Mesothelial cell of epicardium (in vitro differentiated cells): ENCODE data around the gene RPS3A. TPM values are rescaled to one million over a fixed set of nuclear protein-coding genes. Genes with fewer than 3 reads are reported as not detected.
"Not testable (repeated sequence)": the region's sequence is repeated elsewhere in the genome, so short reads cannot be mapped to it uniquely, and the experiment has no call there.

Source experiments
- DNase-seq, 2 experiments: peaks; one replicate each; pipeline ENCODE4 v3.0.0; 2021; ENCODE audit warnings: low spot score in 2 of 2; ENCODE audit not compliant: unreplicated experiment in 2 of 2
- H3K27ac Mint-ChIP-seq: 2 replicates; pipeline ENCODE4 v1.8.0; 2021; ENCODE audit warnings: mixed read lengths
- H3K27me3 Mint-ChIP-seq: 2 replicates; pipeline ENCODE4 v1.8.0; 2021; ENCODE audit warnings: low read depth, mixed read lengths
- H3K36me3 Mint-ChIP-seq: 2 replicates; pipeline ENCODE4 v1.8.0; 2021; ENCODE audit warnings: mixed read lengths
- H3K4me1 Mint-ChIP-seq: 2 replicates; pipeline ENCODE4 v1.8.0; 2021; ENCODE audit warnings: mixed read lengths
- H3K4me3 Mint-ChIP-seq: 2 replicates; pipeline ENCODE4 v1.8.0; 2021; ENCODE audit warnings: mild to moderate bottlenecking, moderate library complexity, mixed read lengths
- H3K9me3 Mint-ChIP-seq: 2 replicates; pipeline ENCODE4 v1.8.0; 2021; ENCODE audit warnings: mixed read lengths
- total RNA-seq: library from RNA; stranded (reverse); gene quantifications from 3 replicates; pipeline ENCODE4 v1.2.1, GENCODE V29; 2021
- TF ChIP-seq, protein P1 (sequence below): fragments of 200-600 bp; sonication (generic); IDR thresholded peaks from one replicate; pipeline ENCODE4 v1.5.0; 2021; ENCODE audit warnings: antibody characterized with exemption; ENCODE audit not compliant: unreplicated experiment

Gene RPS3A
- total RNA-seq, result 2,201 to 2,319 TPM (median 2,287 TPM) in 3 replicates

GRCh38 chr4:151099229-151099975 lies at the start of gene RPS3A:
RPS3A (plus strand) TSS chr4:151099628; CDS start chr4:151099653, 25 bp downstream.
- Mint-ChIP-seq H3K36me3 (peaks cover 18% of the 10 kb centered on the region), H3K9me3 (no peaks in the 10 kb centered on the region), H3K4me1 (peaks cover 23% of the 10 kb centered on the region), H3K27ac (peak within 1 kb of the TSS; percentile 99), H3K4me3 (peak within 1 kb of the TSS; percentile 99), H3K27me3 (no peaks in the 10 kb centered on the region)
- TF ChIP-seq, protein P1, sequence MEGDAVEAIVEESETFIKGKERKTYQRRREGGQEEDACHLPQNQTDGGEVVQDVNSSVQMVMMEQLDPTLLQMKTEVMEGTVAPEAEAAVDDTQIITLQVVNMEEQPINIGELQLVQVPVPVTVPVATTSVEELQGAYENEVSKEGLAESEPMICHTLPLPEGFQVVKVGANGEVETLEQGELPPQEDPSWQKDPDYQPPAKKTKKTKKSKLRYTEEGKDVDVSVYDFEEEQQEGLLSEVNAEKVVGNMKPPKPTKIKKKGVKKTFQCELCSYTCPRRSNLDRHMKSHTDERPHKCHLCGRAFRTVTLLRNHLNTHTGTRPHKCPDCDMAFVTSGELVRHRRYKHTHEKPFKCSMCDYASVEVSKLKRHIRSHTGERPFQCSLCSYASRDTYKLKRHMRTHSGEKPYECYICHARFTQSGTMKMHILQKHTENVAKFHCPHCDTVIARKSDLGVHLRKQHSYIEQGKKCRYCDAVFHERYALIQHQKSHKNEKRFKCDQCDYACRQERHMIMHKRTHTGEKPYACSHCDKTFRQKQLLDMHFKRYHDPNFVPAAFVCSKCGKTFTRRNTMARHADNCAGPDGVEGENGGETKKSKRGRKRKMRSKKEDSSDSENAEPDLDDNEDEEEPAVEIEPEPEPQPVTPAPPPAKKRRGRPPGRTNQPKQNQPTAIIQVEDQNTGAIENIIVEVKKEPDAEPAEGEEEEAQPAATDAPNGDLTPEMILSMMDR, result peak; percentile 16
- DNase-seq, result peak; percentile 81 to 97

DNA sequence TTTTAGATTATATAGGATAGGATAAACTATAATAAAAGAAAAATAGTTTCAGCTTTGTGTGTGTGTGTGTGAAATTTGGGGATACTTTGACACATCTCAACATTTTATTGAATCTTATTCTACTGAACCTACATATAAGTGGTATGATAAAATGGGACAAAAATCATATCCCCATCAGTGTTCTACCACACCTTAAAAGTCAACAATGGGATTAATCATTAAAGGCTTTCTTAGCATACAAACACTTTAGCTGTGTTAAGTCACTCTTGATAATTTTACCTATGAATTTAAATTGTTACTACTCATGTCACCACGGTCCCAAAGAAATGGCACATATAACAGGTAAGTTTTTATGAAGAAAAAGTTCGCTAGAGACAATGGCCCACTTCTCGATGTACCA lies 46.6 kb upstream of the RPS3A start:
- Mint-ChIP-seq H3K36me3 (no peaks in the 10 kb centered on the region), H3K9me3 (peaks cover 8% of the 10 kb centered on the region), H3K4me1 (no peaks in the 10 kb centered on the region), H3K27ac (no peak overlapping the region), H3K27me3 (no peaks in the 10 kb centered on the region), H3K4me3 (no peak overlapping the region)
- TF ChIP-seq, protein P1, result no peak
- DNase-seq, result no peak

GRCh38 chr4:151055539-151055938 lies 43.9 kb upstream of the RPS3A start:
- Mint-ChIP-seq H3K4me1 (no peaks in the 10 kb centered on the region), H3K27me3 (no peaks in the 10 kb centered on the region), H3K36me3 (no peaks in the 10 kb centered on the region), H3K27ac (no peak overlapping the region), H3K4me3 (no peak overlapping the region), H3K9me3 (peaks cover 8% of the 10 kb centered on the region)
- DNase-seq, result no peak
- TF ChIP-seq, protein P1, result no peak

DNA sequence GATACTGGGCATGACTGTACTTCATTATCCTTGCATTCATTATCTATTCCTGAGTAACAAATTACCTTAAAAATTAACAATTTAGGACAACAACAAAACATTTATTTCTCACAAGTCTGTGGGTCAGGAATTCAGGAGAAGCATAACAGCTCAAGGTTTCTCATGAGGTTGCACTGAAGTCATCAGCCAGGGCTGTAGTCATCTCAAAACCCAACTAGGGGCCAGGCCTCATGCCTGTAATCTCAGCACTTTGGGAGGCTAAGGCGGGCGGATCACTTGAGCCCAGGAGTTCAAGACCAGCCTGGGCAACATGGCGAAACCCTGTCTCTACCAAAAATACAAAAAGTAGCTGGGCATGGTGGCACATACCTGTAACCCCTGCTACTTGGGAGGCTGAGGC lies 36.3 kb upstream of the RPS3A start:
- H3K4me3 Mint-ChIP-seq, H3K36me3 Mint-ChIP-seq, H3K27ac Mint-ChIP-seq, H3K9me3 Mint-ChIP-seq, H3K4me1 Mint-ChIP-seq, H3K27me3 Mint-ChIP-seq, DNase-seq: not testable (repeated sequence)

- Mint-ChIP-seq H3K36me3 (no peaks in the 10 kb centered on the region), H3K27ac (no peak overlapping the region), H3K9me3 (peaks cover 4% of the 10 kb centered on the region), H3K4me3 (no peak overlapping the region), H3K4me1 (no peaks in the 10 kb centered on the region), H3K27me3 (peaks cover 2% of the 10 kb centered on the region)
- TF ChIP-seq, protein P1, result no peak
- no peak for DNase-seq
Measured at GRCh38 chr4:151067316-151067970, 32.0 kb upstream of the RPS3A start.

GRCh38 chr4:151074416-151074916 lies 25.0 kb upstream of the RPS3A start:
- no peak for DNase-seq
- no peak overlapping the region for H3K27ac Mint-ChIP-seq
- H3K9me3 Mint-ChIP-seq, result no peaks in the 10 kb centered on the region
- no peaks in the 10 kb centered on the region for H3K4me1 Mint-ChIP-seq
- no peak overlapping the region for H3K4me3 Mint-ChIP-seq
- TF ChIP-seq, protein P1, result no peak
- H3K36me3 Mint-ChIP-seq, result no peaks in the 10 kb centered on the region
- peaks cover 2% of the 10 kb centered on the region for H3K27me3 Mint-ChIP-seq

GRCh38 chr4:151077978-151078377 lies 21.4 kb upstream of the RPS3A start:
- not testable (repeated sequence) for H3K27ac Mint-ChIP-seq, H3K27me3 Mint-ChIP-seq, H3K9me3 Mint-ChIP-seq, H3K36me3 Mint-ChIP-seq, H3K4me3 Mint-ChIP-seq, DNase-seq, H3K4me1 Mint-ChIP-seq
